ENCODE measurements around the gene NUCB1. TPM values are rescaled to one million over a fixed set of nuclear protein-coding genes. Genes with fewer than 3 reads are reported as not detected.
A peak's percentile ranks its signal among the peaks of the same experiment; 100 is the strongest.
"Not testable (repeated sequence)": the region's sequence is repeated elsewhere in the genome, so short reads cannot be mapped to it uniquely, and the experiment has no call there.

Gene NUCB1
- polyA plus RNA-seq, 3 donors, result 311 to 334 (median 332) TPM

DNA sequence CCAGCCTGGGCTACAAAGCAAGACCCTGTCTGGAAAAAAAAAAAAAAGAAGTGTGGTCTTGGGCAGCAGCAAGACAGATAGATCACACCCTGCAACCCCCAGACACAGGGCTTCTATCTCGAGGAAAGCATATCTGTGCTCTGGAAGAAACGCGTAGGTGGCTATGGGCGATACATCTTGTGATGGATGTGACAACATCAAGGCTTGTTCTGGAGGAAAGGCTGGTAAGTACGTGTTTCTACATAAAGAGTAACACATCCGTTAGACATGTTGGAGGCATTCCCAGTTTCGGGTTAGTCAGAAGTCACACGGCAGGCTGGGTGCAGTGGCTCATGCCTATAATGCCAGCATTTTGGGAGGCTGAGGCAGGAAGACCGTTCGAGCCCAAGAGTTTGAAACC is 26.8 kb downstream of the NUCB1 start:
- DNase-seq, result no peak

DNA sequence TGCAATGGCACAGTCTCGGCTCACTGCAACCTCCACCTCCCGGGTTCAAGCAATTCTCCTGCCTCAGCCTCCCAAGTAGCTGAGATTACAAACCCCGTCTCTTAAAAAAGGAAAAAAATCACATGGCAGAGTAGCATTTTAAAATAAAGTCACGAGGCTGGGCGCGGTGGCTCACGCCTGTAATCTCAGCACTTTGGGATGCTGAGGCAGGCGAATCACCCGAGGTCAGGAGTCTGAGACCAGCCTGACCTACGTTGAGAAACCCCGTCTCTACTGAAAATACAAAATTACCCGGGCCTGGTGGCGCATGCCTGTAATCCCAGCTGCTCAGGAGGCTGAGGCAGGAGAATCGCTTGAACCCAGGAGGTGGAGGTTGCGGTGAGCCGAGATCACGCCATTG is 27.6 kb downstream of the NUCB1 start:
- not testable (repeated sequence) for DNase-seq

DNA sequence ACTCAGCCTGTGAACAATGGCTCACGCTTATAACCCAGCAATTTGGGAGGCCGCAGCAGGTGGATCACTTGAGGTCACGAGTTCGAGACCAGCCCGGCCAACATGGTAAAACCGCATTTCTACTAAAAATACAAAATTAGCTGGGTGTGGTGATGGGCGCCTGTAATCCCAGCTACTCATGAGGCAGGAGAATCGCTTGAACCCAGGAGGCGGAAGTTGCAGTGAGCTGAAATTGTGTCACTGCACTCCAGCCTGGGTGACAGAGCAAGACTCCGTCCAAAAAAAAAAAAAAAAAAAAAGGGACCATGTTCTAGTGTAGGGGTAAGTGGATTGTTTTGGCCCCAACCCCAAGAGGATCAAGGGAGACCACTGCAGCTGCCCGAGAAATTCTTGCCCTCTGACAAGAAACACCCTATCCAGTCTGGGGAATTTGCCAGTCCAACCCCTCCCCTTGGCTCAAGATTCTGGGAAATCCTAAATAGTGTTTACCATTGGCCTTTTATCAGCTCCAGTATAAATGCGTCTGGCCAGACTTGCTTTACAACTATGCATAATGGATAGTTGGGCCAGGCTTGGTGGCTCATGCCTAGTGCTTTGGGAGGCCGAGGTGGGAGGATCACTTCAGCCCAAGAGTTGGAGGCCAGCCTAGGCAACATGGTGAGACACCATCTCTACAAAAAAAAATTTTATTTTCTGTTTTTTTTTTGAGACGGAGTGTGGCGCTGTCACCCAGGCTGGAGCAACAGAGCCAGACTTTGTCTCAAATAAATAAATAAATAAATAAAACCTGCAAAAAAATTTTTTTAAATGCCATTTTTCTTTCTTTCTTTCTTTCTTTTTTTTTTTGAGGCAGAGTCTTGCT is 28.3 kb downstream of the NUCB1 start:
- no peak for DNase-seq

DNA sequence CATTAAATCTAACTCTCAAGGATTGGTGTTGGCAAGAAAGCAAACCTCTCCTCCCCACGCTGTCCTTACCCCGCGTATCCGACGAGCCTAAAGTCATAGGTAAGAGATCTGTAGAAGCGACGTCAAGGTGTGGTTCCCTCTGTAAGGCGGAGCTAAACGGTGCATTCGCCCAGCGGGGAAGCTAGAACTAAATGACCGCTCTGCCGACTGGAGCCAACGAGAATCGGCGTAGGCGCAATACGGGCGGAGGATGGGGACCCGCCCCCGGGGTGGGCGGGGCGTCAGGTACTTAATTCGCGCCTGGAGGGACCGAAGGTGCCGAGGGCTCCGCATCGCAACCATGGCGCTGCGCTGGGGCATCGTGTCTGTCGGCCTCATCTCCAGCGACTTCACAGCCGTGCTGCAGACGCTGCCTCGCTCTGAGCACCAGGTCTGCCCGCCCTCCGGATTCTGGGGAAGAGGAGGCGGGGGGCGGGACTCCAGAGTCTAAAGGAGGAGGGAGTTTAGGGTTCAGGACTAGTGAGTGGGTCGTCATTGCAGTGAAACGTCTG is 33.3 kb downstream of the NUCB1 start, which contains the start of gene DHDH:
TSS of gene DHDH (plus strand) at position 318 of the 551 bp plus-strand sequence. CDS start at position 341, 23 bp downstream.
- DNase-seq, result peak; percentile 81

GRCh38 chr19:48934837-48935236 is 34.7 kb downstream of the NUCB1 start:
- DNase-seq, result no peak

GRCh38 chr19:48935864-48936263 is 35.8 kb downstream of the NUCB1 start:
- no peak for DNase-seq

DNA sequence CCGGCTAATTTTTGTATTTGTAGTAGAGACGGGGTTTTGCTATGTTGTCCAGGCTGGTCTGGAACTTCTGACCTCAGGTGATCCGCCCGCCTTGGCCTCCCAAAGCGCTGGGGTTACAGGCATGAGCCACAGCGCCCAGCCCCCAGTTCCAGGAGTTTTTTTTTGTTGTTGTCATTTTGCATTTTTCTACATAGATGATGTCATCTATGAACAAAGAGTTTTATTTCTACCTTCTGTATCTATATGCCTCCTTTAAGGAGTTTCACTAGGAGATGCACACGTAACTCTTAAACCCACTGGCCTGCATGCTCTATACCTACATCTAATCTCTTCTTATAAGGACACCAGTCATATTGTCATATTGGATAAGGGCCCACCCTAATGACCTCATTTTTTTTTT is 38.1 kb downstream of the NUCB1 start:
- DNase-seq, result no peak

DNA sequence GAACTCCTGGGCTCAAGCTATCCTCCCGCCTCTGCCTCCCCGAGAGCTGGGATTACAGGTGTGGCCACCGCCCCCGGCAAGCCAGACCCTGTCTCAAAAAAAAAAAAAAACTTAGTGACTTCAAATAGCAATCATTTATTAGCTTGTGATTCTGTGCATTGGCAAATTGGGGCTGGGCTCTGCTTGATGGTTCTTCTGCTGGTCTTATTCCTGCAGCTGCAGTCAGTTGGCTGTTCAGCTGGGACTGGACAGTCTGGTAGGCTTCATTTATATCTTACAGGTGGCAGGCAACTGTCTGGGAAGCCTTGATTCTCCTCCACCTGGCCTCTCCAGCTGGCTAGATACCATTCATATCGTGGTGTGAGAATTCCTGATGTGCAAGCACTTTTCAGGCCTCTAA is 40.8 kb downstream of the NUCB1 start:
- no peak for DNase-seq

DNA sequence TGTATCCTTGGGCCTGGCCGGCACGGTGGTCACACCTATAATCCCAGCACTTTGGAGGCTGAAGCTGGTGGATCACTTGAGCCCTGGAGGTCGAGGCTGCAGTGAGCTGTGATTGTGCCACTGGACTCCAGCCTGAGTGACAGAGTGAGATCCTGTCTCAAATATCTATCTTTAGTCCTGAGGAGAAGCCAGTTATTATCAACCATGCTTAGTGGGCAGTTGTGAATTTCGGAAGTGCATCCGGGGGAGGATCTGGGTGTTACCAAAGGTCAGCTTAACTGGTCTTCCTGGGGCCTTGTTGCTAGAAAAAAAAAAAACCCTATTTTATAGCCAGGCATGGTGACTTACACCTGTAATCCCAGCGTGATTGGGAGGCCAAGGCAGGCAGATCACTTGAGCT is 43.0 kb downstream of the NUCB1 start:
- DNase-seq, result no peak

GRCh38 chr19:48945415-48945814 is 45.3 kb downstream of the NUCB1 start:
- DNase-seq, result no peak

DNA sequence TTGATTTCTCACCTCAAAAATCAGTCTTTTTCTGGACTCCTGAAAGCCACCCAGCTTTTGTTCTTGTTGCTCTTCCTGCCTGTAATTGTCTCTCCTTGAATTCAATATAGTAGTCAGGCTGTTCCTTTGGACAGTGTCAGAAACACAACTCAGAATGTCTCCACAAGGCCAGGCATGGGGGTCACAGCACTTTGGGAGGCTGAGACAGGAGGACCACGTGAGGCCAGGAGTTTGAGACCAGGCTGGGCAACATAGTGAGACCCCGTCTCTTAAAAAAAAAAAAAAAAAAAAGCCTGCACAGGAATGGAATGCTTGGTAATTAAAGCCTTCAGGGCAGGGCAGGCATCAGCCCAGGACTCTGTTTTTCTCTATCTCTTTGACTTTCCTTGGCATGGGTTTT is 45.7 kb downstream of the NUCB1 start:
- DNase-seq, result no peak

- no peak for DNase-seq
Measured at GRCh38 chr19:48946463-48947257, 46.5 kb downstream of the NUCB1 start.

DNA sequence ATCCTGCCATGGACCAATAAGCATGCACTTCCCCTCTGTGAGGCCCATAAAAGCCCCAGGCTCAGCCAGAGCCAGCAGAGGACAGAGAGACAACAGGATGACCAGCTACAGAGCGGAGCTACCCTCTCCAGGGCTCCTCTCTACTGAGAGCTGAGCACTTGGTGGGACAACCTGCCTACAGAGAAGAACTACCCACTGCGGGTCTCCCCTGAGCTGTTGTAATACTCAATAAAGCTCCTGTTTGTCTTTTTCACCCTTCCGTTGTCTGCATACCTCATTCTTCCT is 47.1 kb downstream of the NUCB1 start:
- no peak for DNase-seq

- no peak for DNase-seq
Measured at GRCh38 chr19:48950159-48950558, 50.0 kb downstream of the NUCB1 start.

DNA sequence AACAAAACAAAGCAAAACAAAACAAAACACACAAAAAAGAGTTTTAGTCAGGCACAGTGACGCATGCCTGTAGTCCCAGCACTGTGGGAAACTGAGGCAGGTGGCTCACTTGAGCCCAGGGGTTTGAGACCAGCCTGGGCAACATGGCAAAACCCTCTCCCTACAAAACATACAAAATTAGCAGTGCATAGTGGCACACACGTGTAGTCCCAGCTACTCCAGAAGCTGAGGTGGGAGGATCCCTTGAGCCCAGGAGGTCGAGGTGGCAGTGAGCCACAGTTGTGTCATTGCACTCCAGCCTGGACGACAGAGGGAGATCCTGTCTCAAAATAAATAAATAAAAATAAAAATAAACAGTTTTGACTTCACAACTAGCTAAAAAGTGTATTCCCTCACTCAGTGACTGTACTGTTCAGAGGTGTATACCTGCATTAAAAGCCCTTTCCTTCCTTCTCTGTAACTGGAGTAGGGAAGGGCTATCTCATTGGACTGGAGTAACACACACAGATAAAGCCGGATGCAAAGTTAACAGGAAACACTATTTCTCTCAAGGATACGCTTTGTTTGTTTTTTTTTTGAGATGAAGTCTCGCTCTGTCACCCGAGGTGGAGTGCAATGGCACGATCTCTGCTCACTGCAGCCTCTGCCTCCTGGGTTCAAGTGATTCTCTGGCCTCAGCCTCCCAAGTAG is 50.9 kb downstream of the NUCB1 start:
- no peak for DNase-seq

GRCh38 chr19:48953141-48953540 is 53.0 kb downstream of the NUCB1 start:
- no peak for DNase-seq

DNA sequence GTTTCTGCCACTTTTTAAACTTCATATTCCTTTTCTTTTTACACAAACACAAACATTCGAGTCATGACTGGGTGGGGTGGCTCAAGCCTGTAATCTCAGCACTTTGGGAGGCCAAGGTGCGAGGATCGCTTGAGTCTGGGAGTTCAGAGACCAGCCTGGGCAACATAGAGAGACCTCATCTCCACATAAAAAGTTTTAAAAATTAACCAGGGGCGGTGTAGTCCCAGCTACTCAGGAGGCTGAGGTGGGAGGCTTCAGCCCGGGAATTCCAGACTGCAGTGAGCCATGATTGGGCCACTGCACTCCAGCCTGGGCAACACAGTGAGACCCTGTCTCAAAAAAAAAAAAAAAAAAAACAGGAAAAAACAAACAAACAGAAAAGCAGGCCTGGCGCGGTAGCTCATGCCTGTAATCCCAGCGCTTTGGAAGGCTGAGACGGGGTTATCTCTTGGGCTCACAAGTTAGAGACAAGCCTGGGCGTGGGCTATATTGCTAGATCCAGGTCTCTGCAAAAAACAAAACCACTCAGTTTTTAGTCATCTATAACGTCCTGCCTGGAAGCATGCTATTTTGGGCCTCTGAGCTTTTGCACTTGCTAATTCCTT is 54.0 kb downstream of the NUCB1 start:
- DNase-seq, result no peak

GRCh38 chr19:48954595-48955307 is 54.6 kb downstream of the NUCB1 start, which contains the start of gene BAX:
Gene BAX (plus strand): TSS chr19:48954875. CDS start chr19:48954929, 54 bp downstream.
- DNase-seq, result peak; percentile 95

GRCh38 chr19:48955308-48955958 is 55.3 kb downstream of the NUCB1 start:
- no peak for DNase-seq

GRCh38 chr19:48958006-48958405 is 57.9 kb downstream of the NUCB1 start:
- DNase-seq, result no peak
